ENCODE data around the gene PRND.

Gene PRND

DNA sequence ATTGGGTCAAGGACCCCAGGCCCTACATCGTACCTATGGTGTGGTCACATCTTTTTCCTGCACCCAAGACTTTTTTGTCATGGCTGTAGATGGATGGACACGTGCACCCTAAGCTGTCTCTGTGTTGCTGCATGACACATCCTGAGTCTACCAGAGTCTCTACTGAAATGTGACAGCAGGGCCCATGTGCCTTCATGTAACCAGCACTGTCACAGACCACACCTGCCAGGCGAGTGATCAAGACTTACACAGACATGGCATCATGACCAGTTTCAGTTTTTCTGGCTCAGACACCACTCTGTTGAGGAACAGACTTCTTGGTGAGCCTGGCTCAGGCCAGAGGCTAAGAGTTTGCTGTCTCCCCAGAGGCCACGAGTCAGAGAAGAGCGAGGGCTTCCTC, 7.6 kb downstream of the PRND start:
- POLR2A ChIA-PET = no interaction called here

DNA sequence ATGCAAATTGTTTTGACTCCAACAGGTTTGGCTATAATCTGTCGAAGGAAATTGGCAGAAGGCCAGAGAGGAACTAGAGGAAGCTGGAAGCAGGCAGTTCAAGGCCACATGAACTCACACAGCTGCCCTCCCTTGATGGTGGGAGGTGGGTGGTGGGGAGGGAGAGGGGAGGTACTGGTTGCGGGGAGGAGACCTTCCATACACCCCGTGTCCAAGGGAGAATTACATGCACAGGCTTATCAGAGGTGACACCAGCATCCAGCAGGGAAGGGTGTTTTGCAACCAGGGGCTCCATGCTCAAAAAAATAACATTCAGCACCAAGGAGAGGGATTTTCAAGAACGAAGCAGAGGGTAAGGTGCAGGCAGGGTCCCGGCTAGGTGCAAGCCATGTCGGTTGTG, 9.1 kb downstream of the PRND start:
- TF ChIP-seq, protein P1, sequence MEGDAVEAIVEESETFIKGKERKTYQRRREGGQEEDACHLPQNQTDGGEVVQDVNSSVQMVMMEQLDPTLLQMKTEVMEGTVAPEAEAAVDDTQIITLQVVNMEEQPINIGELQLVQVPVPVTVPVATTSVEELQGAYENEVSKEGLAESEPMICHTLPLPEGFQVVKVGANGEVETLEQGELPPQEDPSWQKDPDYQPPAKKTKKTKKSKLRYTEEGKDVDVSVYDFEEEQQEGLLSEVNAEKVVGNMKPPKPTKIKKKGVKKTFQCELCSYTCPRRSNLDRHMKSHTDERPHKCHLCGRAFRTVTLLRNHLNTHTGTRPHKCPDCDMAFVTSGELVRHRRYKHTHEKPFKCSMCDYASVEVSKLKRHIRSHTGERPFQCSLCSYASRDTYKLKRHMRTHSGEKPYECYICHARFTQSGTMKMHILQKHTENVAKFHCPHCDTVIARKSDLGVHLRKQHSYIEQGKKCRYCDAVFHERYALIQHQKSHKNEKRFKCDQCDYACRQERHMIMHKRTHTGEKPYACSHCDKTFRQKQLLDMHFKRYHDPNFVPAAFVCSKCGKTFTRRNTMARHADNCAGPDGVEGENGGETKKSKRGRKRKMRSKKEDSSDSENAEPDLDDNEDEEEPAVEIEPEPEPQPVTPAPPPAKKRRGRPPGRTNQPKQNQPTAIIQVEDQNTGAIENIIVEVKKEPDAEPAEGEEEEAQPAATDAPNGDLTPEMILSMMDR (IDR thresholded peaks at IDR 0.05; ENCODE audit: insufficient read depth, low read length, missing control alignments) = no peak
- POLR2A ChIA-PET = no interaction called here
- no peak for DNase-seq (ENCODE audit: low read depth, low spot score)
- H3K4me3 ChIP-seq (ENCODE audit: low read depth, low read length) = no peak overlapping the region
- CTCF ChIA-PET = interaction anchor here (0.8 to 20.4 kb wide), 3 partner anchors 10 to 225 kb away, joined by 3 to 459 read pairs (median 23); no protein-coding TSS in a partner anchor

More for the DNA sequence above, 7.6 kb downstream of the PRND start:
- TF ChIP-seq, protein P1 (IDR thresholded peaks at IDR 0.05; ENCODE audit: insufficient read depth, low read length, missing control alignments) = no peak
- DNase-seq (ENCODE audit: low read depth, low spot score) = no peak
- CTCF ChIA-PET = interaction anchor here (1.1 to 20.4 kb wide), 4 partner anchors 9 to 122 kb away, joined by 6 to 459 read pairs (median 16); no protein-coding TSS in a partner anchor
- no peak overlapping the region for H3K4me3 ChIP-seq (ENCODE audit: low read depth, low read length)

DNA sequence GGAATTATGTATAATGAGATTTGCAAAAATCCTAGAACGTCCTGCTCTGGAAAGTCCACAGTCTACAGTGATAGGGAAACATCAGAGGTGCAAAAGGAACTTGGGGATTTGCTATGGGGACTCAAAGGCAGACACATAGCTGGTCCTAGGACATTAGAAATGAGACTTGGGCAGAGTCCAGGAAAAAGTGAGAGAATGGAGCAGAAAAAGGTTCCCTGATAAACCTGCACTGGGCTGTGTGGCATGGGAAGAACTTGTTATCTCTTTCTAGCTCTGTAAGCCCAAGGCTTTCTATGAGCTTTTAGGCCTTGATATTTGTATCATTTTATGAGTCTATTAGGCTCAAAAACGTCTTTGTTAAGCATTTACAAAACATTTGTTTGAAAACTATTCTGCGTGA, 15.2 kb downstream of the PRND start:
- TF ChIP-seq, protein P1 (IDR thresholded peaks at IDR 0.05; ENCODE audit: insufficient read depth, low read length, missing control alignments) = no peak
- ChIA-PET POLR2A (no interaction called here), CTCF (interaction anchor here (0.7 to 2.0 kb wide), 9 partner anchors 9 to 365 kb away, joined by 3 to 7 read pairs (median 4); no protein-coding TSS in a partner anchor)
- no peak for DNase-seq (ENCODE audit: low read depth, low spot score)
- no peak overlapping the region for H3K4me3 ChIP-seq (ENCODE audit: low read depth, low read length)

DNA sequence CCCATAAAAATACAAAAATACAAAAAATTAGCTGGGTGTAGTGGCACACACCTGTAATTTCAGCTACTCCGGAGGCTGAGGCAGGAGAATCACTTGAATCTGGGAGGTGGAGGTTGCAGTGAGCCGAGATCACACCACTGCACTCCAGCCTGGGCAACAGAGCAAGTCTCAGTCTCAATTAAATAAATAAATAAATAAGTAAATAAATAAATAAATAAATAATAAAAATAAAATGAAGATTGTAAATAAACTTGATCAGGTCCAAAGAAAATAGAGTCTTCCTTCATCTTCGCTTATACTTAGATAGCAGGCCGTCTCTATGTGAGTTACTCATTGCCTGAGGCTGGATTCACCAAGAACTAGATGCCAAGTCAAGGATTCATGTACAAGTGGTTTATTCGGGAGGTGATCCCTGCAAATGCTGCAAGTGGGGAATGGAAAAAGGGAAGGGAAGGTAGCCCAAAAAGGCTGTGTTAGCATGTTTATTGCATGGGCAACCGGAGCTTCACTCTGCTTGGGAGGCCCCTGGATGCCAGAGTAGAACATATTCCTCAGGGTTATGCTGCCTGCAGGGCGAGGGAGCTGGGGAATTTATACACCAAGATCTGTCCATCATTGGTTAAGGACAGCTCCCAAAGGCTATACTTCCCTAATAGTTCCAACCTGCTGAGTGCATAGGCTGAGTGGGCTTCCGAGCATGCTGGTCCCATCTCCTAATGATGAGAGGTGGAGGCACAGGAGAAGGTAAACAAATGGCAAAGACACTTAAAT, 16.3 kb downstream of the PRND start:
- DNase-seq (ENCODE audit: low read depth, low spot score) = no peak
- H3K4me3 ChIP-seq (ENCODE audit: low read depth, low read length) = no peak overlapping the region
- TF ChIP-seq, protein P1 (IDR thresholded peaks at IDR 0.05; ENCODE audit: insufficient read depth, low read length, missing control alignments) = no peak
- CTCF ChIA-PET = interaction anchor here (0.9 to 6.4 kb wide), 12 partner anchors 10 to 454 kb away, joined by 3 to 41 read pairs (median 4); no protein-coding TSS in a partner anchor
- POLR2A ChIA-PET = no interaction called here

DNA sequence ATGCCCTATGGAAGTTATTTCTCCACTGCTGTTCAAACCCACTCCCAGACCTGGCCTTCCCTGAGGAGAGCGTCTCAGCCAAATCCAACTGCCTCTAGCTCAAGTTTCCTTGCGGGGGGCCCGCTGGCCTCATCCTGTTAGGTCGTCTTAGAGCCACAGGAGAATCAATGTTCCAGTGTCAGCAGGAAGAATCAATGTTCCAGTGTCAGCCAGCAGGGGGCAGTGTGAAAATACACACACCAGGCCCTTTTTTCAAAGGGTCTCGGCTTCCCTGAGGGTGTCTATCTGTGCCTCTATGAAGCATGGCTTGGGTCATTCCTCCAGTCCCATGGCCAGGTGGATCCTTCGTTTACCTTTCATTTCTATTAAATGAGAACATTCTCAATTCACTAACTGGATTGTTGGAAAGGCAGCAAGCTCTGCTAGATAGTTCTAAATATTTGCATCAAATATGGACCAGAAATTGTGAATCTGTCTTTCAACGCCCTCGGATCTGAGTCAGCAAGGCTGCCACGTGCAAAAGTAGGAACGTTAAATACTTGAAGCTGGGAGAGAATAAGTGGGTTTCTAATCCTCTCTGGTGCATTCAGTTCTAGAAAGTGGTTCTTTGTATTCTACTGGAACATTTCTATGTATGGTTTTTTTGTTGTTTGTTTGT, 19.2 kb downstream of the PRND start:
- DNase-seq (ENCODE audit: low read depth, low spot score) = no peak
- CTCF ChIA-PET = interaction anchor here (0.6 to 6.4 kb wide), 36 partner anchors 8 to 452 kb away, joined by 3 to 41 read pairs (median 4); no protein-coding TSS in a partner anchor
- no peak overlapping the region for H3K4me3 ChIP-seq (ENCODE audit: low read depth, low read length)
- TF ChIP-seq, protein P1 (IDR thresholded peaks at IDR 0.05; ENCODE audit: insufficient read depth, low read length, missing control alignments) = peak; percentile 67
- POLR2A ChIA-PET = no interaction called here

DNA sequence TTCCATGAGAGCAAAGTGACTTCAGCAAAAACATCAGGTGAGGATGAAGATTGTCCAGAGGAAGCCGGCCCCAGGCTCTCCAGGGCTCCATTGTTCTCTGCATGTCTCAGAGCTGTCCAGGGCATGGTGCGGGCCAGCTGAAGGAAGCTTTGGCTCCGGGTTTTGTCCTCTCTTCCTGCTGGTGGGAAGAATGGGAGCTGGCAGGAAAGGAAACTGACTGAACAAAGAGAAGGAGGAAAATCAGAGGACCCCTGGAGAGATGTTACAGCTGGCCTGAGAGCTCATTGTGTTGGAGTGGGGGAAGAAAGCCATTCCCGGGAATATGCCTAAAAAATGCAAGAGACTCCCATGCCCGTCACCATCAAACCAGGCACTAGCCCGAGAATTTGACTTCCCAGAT, 27.1 kb downstream of the PRND start:
- ChIA-PET POLR2A (no interaction called here), CTCF (interaction anchor here (0.8 to 1.9 kb wide), 3 partner anchors 9 to 352 kb away, joined by 3 to 11 read pairs (median 6); no protein-coding TSS in a partner anchor)
- DNase-seq (ENCODE audit: low read depth, low spot score) = no peak
- H3K4me3 ChIP-seq (ENCODE audit: low read depth, low read length) = no peak overlapping the region
- TF ChIP-seq, protein P1 (IDR thresholded peaks at IDR 0.05; ENCODE audit: insufficient read depth, low read length, missing control alignments) = no peak
